ENCODE measurements around the gene TAP2. TPM values are rescaled to one million over a fixed set of nuclear protein-coding genes. Genes with fewer than 3 reads are reported as not detected.

TAP2 gene
- total and polyA plus RNA-seq, 2 of the 13 experiments (the other 11 are each of a cell fraction or from before 2014, with no cell fraction given), result 10.3 to 17.6 TPM

GRCh38 chr6:32844839-32845383 is 6.4 kb upstream of the TAP2 start (continued):
- TF ChIP-seq ZNF20 (CRISPR knock-in tag; IDR thresholded peaks at IDR 0.05) (no peak), RFXAP (CRISPR knock-in tag; IDR thresholded peaks at IDR 0.05; ENCODE audit: borderline replicate concordance) (no peak), NFAT5 (CRISPR knock-in tag; IDR thresholded peaks at IDR 0.05) (no peak), ZHX1 (CRISPR knock-in tag; IDR thresholded peaks at IDR 0.05; ENCODE audit: low read depth) (no peak; the same call in 1 of the 2 replicates), ARID4A (CRISPR knock-in tag; IDR thresholded peaks at IDR 0.05; ENCODE audit: borderline replicate concordance) (no peak), ZFY (CRISPR knock-in tag; IDR thresholded peaks at IDR 0.05) (no peak), ZNF446 (CRISPR knock-in tag; IDR thresholded peaks at IDR 0.05) (no peak), NCOA5 (CRISPR knock-in tag; IDR thresholded peaks at IDR 0.05) (no peak), SNAI1 (CRISPR knock-in tag; IDR thresholded peaks at IDR 0.05; ENCODE audit: borderline replicate concordance) (no peak), MED8 (CRISPR knock-in tag; IDR thresholded peaks at IDR 0.05; ENCODE audit: insufficient replicate concordance) (no peak), THRA (CRISPR knock-in tag; IDR thresholded peaks at IDR 0.05; ENCODE audit: borderline replicate concordance) (no peak), SRSF4 (IDR thresholded peaks at IDR 0.05; ENCODE audit: low read depth, low read length, poor library complexity, severe bottlenecking) (no peak), ATF3 (CRISPR knock-in tag; IDR thresholded peaks at IDR 0.05) (no peak), NCOR1 (IDR thresholded peaks at IDR 0.05; ENCODE audit: borderline replicate concordance, low read length) (no peak)
